Subcutaneous adipose tissue (tissue), 4 donors: ENCODE data around the gene TFEB. TPM values are rescaled to one million over a fixed set of nuclear protein-coding genes. Genes with fewer than 3 reads are reported as not detected.

Experiments
- CTCF ChIP-seq: fragments of 450-650 bp; IDR thresholded peaks from one replicate; pipeline ENCODE4 v1.5.1; 2016; ENCODE audit warnings: low read depth, mild to moderate bottlenecking, control low read depth, antibody characterized with exemption, moderate library complexity
- total RNA-seq, 4 donors: library from RNA; depleted of rRNA; stranded (reverse); fragments of >200 nt; gene quantifications; one replicate each; pipeline ENCODE4 v1.1.0, GENCODE V29; 2016

Gene TFEB
- total RNA-seq, 4 donors from 2014 or later: 6.5 to 11.9 (median 10.9) TPM

GRCh38 chr6:41672816-41673703, 62.3 kb downstream of the TFEB start:
- TF ChIP-seq CTCF: no peak

- TF ChIP-seq CTCF: no peak
Observed at GRCh38 chr6:41672016-41672415, 63.4 kb downstream of the TFEB start.

- no peak for TF ChIP-seq CTCF
Observed at GRCh38 chr6:41671376-41671775, 64.0 kb downstream of the TFEB start.

GRCh38 chr6:41670703-41671360, 64.6 kb downstream of the TFEB start:
- TF ChIP-seq CTCF: no peak

- no peak for TF ChIP-seq CTCF
Observed at GRCh38 chr6:41668968-41669367, 66.4 kb downstream of the TFEB start.

- TF ChIP-seq CTCF: no peak
Observed at GRCh38 chr6:41667195-41667594, 68.2 kb downstream of the TFEB start.

GRCh38 chr6:41664271-41664670, 71.1 kb downstream of the TFEB start:
- no peak for TF ChIP-seq CTCF
